PC-9 (cell line): ENCODE results near the gene MGLL. TPM values are rescaled to one million over a fixed set of nuclear protein-coding genes. Genes with fewer than 3 reads are reported as not detected.

Source experiments
- BruUV-seq: library from RNA; stranded (reverse); fragments of 400-500 nt; replicated peaks from 2 replicates; lab custom pipeline; 2021; lab: Mats Ljungman, UMichigan
- CTCF ChIA-PET: fragments of 300-600 bp; sonication (Branson Sonifier 250); formaldehyde crosslinking; loops from one replicate; lab custom pipeline; 2022; ENCODE audit warnings: antibody characterized with exemption; lab: Charles Lee
- POLR2A ChIA-PET: fragments of 300-600 bp; sonication (Branson Sonifier 250); formaldehyde crosslinking; loops from one replicate; lab custom pipeline; 2022; ENCODE audit warnings: antibody characterized with exemption; ENCODE audit not compliant: unreplicated experiment; lab: Charles Lee
- DNase-seq, 2 experiments: peaks; one replicate each; pipeline versions ENCODE4 v3.0.0 to v3.0.0-alpha.2; 2015 to 2022; ENCODE audit warnings: mixed read lengths in 1 of 2
- H2AFZ ChIP-seq: fragments of 200-600 bp; sonication (generic); 2 replicates; pipeline ENCODE4 v1.8.1; 2017; ENCODE audit warnings: antibody characterized with exemption
- H3F3A ChIP-seq: fragments of 200-600 bp; sonication (generic); 2 replicates; pipeline ENCODE4 v1.8.1; 2017; ENCODE audit warnings: antibody characterized with exemption, mild to moderate bottlenecking, low read depth; ENCODE audit not compliant: insufficient read depth
- H3K27ac ChIP-seq: fragments of 200-600 bp; sonication (generic); 2 replicates; pipeline ENCODE4 v1.6.1; 2016; ENCODE audit warnings: mixed run types
- H3K27me3 ChIP-seq: fragments of 200-600 bp; sonication (generic); 2 replicates; pipeline ENCODE4 v1.6.1; 2016; ENCODE audit warnings: low read depth, mixed run types; ENCODE audit not compliant: insufficient read depth
- H3K36me3 ChIP-seq: fragments of 200-600 bp; sonication (generic); 2 replicates; pipeline ENCODE4 v1.6.1; 2016; ENCODE audit warnings: low read depth, mixed run types
- H3K4me1 ChIP-seq: fragments of 200-600 bp; sonication (generic); replicated peaks from 2 replicates; pipeline ENCODE4 v1.6.1; 2016; ENCODE audit warnings: mixed run types; ENCODE audit not compliant: insufficient read depth
- H3K4me2 ChIP-seq: fragments of 200-600 bp; sonication (generic); 2 replicates; pipeline ENCODE4 v1.6.1; 2017; ENCODE audit warnings: mixed run types
- H3K4me3 ChIP-seq: fragments of 200-600 bp; sonication (generic); 2 replicates; pipeline ENCODE4 v1.6.1; 2016; ENCODE audit warnings: mixed run types
- H3K79me2 ChIP-seq: fragments of 200-600 bp; sonication (generic); 2 replicates; pipeline ENCODE4 v1.6.1; 2017; ENCODE audit warnings: low read depth, mixed run types
- H3K9me2 ChIP-seq: fragments of 200-600 bp; sonication (generic); 2 replicates; pipeline ENCODE4 v1.8.1; 2017; ENCODE audit warnings: mild to moderate bottlenecking; ENCODE audit not compliant: insufficient read depth
- H3K9me3 ChIP-seq: fragments of 200-600 bp; sonication (generic); 2 replicates; pipeline ENCODE4 v1.8.1; 2016; ENCODE audit warnings: low read depth; ENCODE audit not compliant: insufficient read depth
- H4K20me1 ChIP-seq: fragments of 200-600 bp; sonication (generic); 2 replicates; pipeline ENCODE4 v1.8.1; 2017; ENCODE audit not compliant: insufficient read depth
- CTCF ChIP-seq: fragments of 200-600 bp; sonication (generic); conservative IDR thresholded peaks from 2 replicates; pipeline ENCODE4 v1.6.1; 2017; ENCODE audit warnings: mixed run types, antibody characterized with exemption, mild to moderate bottlenecking, moderate library complexity
- EZH2 ChIP-seq: fragments of 200-600 bp; sonication (generic); IDR thresholded peaks from 2 replicates; pipeline ENCODE4 v1.8.0; 2017; ENCODE audit warnings: antibody characterized with exemption, low read depth
- intact Hi-C: fragments of 100-400 bp; cut with micrococcal nuclease; formaldehyde crosslinking; loops from one replicate; pipeline ENCODE4 v1.10.0; 2022; ENCODE audit not compliant: unreplicated experiment
- total RNA-seq: library from RNA; stranded (reverse); gene quantifications from 2 replicates; pipeline ENCODE4 v1.2.3, GENCODE V29; 2021

Gene MGLL
- total RNA-seq, 1 experiment from 2014 or later: 30.7 TPM

GRCh38 chr3:127711021-127711695, 111.2 kb downstream of the MGLL start:
- no peak overlapping the region for H3K27ac ChIP-seq
- POLR2A ChIA-PET: no interaction called here

DNA sequence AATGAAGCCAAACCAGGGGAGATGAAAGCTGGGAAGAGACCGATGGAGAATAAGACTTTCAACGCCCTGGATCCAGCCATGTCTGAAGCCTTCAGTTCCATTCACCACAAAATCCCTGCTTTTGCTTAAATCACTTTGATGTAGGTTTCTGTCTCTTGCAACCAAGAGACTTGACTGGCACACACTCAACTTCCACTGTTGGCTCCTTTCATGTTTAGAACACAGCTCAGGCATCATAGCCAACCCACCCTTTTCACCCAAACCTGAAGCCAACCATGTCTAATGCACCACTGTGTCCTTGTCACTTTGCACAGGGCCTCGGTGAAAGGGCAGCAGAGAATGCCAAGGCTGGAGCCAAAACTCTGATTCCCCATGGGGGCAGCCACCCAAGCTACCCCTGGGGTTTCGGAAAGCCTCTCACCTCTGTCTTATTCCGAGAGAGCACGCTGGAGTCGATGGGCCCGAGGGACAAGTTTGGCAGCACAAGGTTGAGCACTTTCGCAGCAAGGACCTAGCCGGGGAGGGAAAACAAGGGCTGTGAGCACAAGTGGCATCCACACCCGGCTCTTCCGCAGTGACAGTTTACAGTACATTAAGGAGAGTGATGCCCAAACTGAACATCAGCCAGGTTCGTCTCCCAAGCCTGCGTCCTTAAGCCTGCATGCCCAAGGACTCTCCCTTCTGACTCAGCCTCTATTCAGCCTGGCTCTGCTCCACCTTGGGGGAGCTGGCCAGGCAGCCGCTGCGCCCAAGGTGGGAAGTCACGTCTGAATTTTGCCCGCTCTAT, 112.0 kb downstream of the MGLL start:
- no peaks in the 10 kb centered on the region for H3K27me3 ChIP-seq
- TF ChIP-seq CTCF (no peak), EZH2 (no peak)
- H3K4me1 ChIP-seq: no peaks in the 10 kb centered on the region
- no peak overlapping the region for H3K4me2 ChIP-seq
- H3K4me3 ChIP-seq: no peak overlapping the region
- H3K27ac ChIP-seq: no peak overlapping the region
- H3K79me2 ChIP-seq: no peaks in the 10 kb centered on the region
- H2AFZ ChIP-seq: no peak overlapping the region
- no peaks in the 10 kb centered on the region for H3F3A ChIP-seq
- no TSS peak for BruUV-seq
- CTCF ChIA-PET: no interaction called here
- H3K9me3 ChIP-seq: no peaks in the 10 kb centered on the region
- no peak for DNase-seq
- no peaks in the 10 kb centered on the region for H3K36me3 ChIP-seq
- intact Hi-C loops: no loop called here
- POLR2A ChIA-PET: no interaction called here
- H3K9me2 ChIP-seq: no peaks in the 10 kb centered on the region
- no peaks in the 10 kb centered on the region for H4K20me1 ChIP-seq

More at GRCh38 chr3:127711021-127711695, 111.2 kb downstream of the MGLL start:
- TF ChIP-seq CTCF (no peak), EZH2 (no peak)
- intact Hi-C loops: no loop called here
- Histone ChIP-seq H3K4me1 (no peaks in the 10 kb centered on the region), H3K4me2 (no peak overlapping the region), H3K4me3 (no peak overlapping the region), H3K9me2 (no peaks in the 10 kb centered on the region), H3K36me3 (no peaks in the 10 kb centered on the region), H4K20me1 (no peaks in the 10 kb centered on the region), H3K27me3 (no peaks in the 10 kb centered on the region), H3K79me2 (no peaks in the 10 kb centered on the region), H2AFZ (no peak overlapping the region), H3K9me3 (no peaks in the 10 kb centered on the region), H3F3A (no peaks in the 10 kb centered on the region)
- CTCF ChIA-PET: interaction anchor here (0.6 to 0.7 kb wide), 2 partner anchors 17 to 108 kb away, joined by 3 to 4 read pairs; no protein-coding TSS in a partner anchor
- DNase-seq: no peak
- no TSS peak for BruUV-seq

- Histone ChIP-seq H3K9me3 (no peaks in the 10 kb centered on the region), H3K79me2 (no peaks in the 10 kb centered on the region), H3K4me1 (no peaks in the 10 kb centered on the region), H3K36me3 (no peaks in the 10 kb centered on the region), H4K20me1 (no peaks in the 10 kb centered on the region), H3K27me3 (no peaks in the 10 kb centered on the region), H3K27ac (no peak overlapping the region), H3K4me2 (no peak overlapping the region), H3K4me3 (no peak overlapping the region), H2AFZ (no peak overlapping the region), H3K9me2 (no peaks in the 10 kb centered on the region), H3F3A (no peaks in the 10 kb centered on the region)
- BruUV-seq: no TSS peak
- POLR2A ChIA-PET: no interaction called here
- no peak for TF ChIP-seq EZH2
- no peak for TF ChIP-seq CTCF
- intact Hi-C loops: no loop called here
- CTCF ChIA-PET: no interaction called here
- DNase-seq: no peak
These were observed 112.8 kb downstream of the MGLL start for GRCh38 chr3:127709320-127710060.
